Gastrocnemius medialis (tissue), 4 donors: Measurements from ENCODE around the gene VAC14. TPM values are rescaled to one million over a fixed set of nuclear protein-coding genes. Genes with fewer than 3 reads are reported as not detected.

Experiments
- ATAC-seq, 2 donors: fragments of 150-250 bp; one replicate each; pipeline ENCODE4 v1.9.1; 2016
- DNase-seq, 2 donors: peaks; one replicate each; pipeline ENCODE4 v3.0.0-alpha.2; 2019
- H3K27ac ChIP-seq, 4 donors: fragments of 200-600 bp; sonication (generic); 1 replicate in 1 of 4; 2 replicates in 3 of 4; pipeline ENCODE4 v1.5.1; 2016 to 2018; ENCODE audit warnings: mild to moderate bottlenecking in 2 of 4, moderate library complexity in 1 of 4
- H3K27me3 ChIP-seq, 3 donors: fragments of 200-600 bp; sonication (generic) in 2 of 3; 1 replicate in 1 of 3; 2 replicates in 2 of 3; pipeline versions ENCODE4 v1.5.1 to v1.6.0; 2016 to 2019; ENCODE audit warnings: mild to moderate bottlenecking in 1 of 3, moderate library complexity in 1 of 3
- H3K36me3 ChIP-seq, 2 donors: fragments of 200-600 bp; sonication (generic) in 1 of 2; one replicate each; pipeline ENCODE4 v1.5.1; 2017 to 2018
- H3K4me1 ChIP-seq, 2 donors: fragments of 200-600 bp; sonication (generic) in 1 of 2; one replicate each; pipeline ENCODE4 v1.5.1; 2016 to 2017; ENCODE audit warnings: mild to moderate bottlenecking in 2 of 2
- H3K4me3 ChIP-seq, 4 donors: fragments of 200-600 bp; sonication (generic) in 3 of 4; 1 replicate in 1 of 4; 2 replicates in 3 of 4; pipeline ENCODE4 v1.5.1; 2016 to 2019; ENCODE audit warnings: mild to moderate bottlenecking in 2 of 4
- H3K9me3 ChIP-seq, 3 donors: fragments of 200-600 bp; sonication (generic) in 2 of 3; 1 replicate in 1 of 3; 2 replicates in 2 of 3; pipeline ENCODE4 v1.5.1; 2016 to 2019
- CTCF ChIP-seq, 5 experiments: fragments of 450-650 bp in 3 of 5; fragments of 200-600 bp in 2 of 5; sonication (generic) in 2 of 5; IDR thresholded peaks in 4 of 5; conservative IDR thresholded peaks in 1 of 5; 1 replicate in 4 of 5; 2 replicates in 1 of 5; pipeline ENCODE4 v1.5.1; 2016 to 2019; ENCODE audit warnings: antibody characterized with exemption in 5 of 5, mild to moderate bottlenecking in 3 of 5, moderate library complexity in 3 of 5
- POLR2A ChIP-seq, 2 donors: fragments of 450-650 bp; IDR thresholded peaks; one replicate each; pipeline ENCODE4 v1.6.1; 2017; ENCODE audit warnings: antibody characterized with exemption in 2 of 2, mild to moderate bottlenecking in 2 of 2, moderate library complexity in 2 of 2
- in situ Hi-C, 4 donors: fragments of 200-750 bp; cut with MboI; loops; one replicate each; pipeline versions ENCODE4 v1.15.0 to v1.8.0; 2017; ENCODE audit warnings: low sequenced_read_pairs in 4 of 4
- intact Hi-C: fragments of 100-400 bp; cut with DNase I; formaldehyde crosslinking; loops from one replicate; pipeline ENCODE4 v1.15.1; 2023; ENCODE audit warnings: low total_unique reads
- total RNA-seq, 4 donors: library from RNA; depleted of rRNA; stranded (reverse); fragments of >200 nt; gene quantifications; one replicate each; pipeline versions ENCODE4 v1.1.0 to v1.2.3, GENCODE V29; 2016

The VAC14 gene
- total RNA-seq, 4 donors from 2014 or later = 19.8 to 30.9 (median 27.0) TPM

GRCh38 chr16:70751593-70751992, 49.4 kb downstream of the VAC14 start:
- Histone ChIP-seq H3K4me1 (peaks cover 64 to 73% of the 10 kb centered on the region in 2 donors), H3K36me3 (no peaks in the 10 kb centered on the region), H3K27me3 (no peaks in the 10 kb centered on the region), H3K4me3 (peak overlapping the region in 1 of 4 donors; percentile 19), H3K27ac (peak overlapping the region; percentile 81 to 88 (median 83)), H3K9me3 (no peaks in the 10 kb centered on the region)
- intact Hi-C loops = loop anchor here (2.0 kb wide), 1 partner anchor 19 kb away; no protein-coding TSS in a partner anchor
- TF ChIP-seq CTCF (IDR thresholded peaks at IDR 0.05 in 4 of 5, conservative IDR thresholded peaks at IDR 0.05 in 1 of 5) (no peak), POLR2A (IDR thresholded peaks at IDR 0.05) (no peak)
- DNase-seq (no peak), ATAC-seq (peak in 1 of 2 donors; percentile 1)
- in situ Hi-C loops = loop anchor here (25.0 kb wide), 1 partner anchor 214 kb away; no protein-coding TSS in a partner anchor

DNA sequence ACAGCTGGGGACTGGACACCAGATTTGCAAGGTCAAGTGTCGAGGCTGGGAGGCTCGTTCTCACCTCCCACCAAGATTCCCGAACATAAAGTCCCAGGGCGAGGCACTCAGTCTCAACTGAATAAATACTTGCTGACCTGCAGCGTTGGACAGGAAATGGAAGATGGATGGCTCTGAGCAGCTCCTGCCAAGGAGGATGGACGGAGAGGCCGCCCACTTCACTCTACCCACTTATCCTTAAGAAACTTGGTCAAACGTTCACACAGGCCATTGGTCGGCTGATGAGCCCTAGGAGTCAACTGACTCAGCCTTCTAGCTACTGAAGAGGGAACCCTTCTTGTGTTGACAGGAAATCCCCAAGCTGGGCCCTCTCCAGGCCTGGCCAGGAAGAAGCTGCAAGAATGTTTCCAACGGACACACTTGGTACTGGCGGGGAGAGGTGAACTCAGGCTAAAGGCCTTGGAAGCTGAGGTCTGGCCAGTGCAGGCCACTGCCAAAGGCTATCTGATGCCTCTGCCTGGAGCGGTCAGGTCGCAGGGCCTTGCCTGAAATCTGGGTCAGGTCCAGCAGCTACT, 50.0 kb downstream of the VAC14 start:
- DNase-seq (peak; percentile 94 to 99), ATAC-seq (peak; percentile 84 to 92)
- TF ChIP-seq POLR2A (IDR thresholded peaks at IDR 0.05) (no peak), CTCF (IDR thresholded peaks at IDR 0.05 in 4 of 5, conservative IDR thresholded peaks at IDR 0.05 in 1 of 5) (peak in 1 of 5 experiments; percentile 15)
- intact Hi-C loops = loop anchor here (2.0 kb wide), 1 partner anchor 20 kb away; no protein-coding TSS in a partner anchor
- Histone ChIP-seq H3K9me3 (no peaks in the 10 kb centered on the region), H3K36me3 (no peaks in the 10 kb centered on the region), H3K27me3 (no peaks in the 10 kb centered on the region), H3K4me1 (peaks cover 70 to 79% of the 10 kb centered on the region in 2 donors), H3K27ac (peak overlapping the region; percentile 81 to 88 (median 83)), H3K4me3 (peak overlapping the region in 2 of 4 donors; percentile 8 to 19)
- in situ Hi-C loops = loop anchor here (25.0 kb wide), 1 partner anchor 214 kb away; no protein-coding TSS in a partner anchor

DNA sequence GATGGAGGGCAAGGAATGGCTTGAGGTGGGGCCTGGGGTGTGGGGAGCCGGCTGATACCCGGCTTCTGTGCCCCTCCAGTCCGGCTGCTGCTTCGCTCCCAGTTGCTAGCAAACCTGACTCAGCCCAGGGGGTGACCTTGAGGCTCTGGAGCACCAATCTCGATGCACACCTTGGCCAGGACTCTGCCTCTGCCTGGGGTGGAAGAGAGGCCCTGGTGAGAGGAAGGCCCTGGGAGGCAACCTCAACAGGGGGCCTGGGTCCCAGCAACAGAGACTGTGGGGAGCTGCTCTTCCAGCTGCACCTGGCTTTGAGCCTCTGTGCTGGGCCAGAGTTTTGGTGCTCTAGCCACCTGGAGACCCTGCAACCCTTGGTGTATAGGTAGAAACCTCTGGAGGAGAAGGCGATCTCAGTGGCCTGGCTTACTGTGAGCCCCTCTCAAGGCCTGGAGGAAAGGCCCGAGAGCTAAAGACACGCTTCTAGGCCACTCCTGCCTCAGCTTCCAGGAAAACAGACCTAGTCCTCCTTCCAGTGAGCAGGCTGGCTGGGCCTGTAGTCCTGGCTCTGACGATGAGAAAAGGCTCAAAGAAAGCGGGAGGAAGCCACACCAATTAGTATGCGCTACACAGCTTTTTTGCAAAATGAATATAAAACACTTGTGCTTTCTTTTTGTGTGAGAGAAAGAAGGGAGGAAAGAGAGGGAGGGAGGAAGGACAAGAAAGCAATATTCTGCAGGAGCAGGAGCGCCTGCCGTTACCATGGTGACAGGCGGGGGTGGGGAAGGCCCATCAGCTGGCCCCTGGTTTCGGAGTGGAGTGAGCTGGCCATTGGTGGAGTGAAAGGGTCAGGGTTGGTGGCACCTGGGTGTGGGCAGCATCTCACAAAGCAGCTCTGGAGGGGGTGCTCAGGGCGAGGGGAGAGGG, 51.0 kb downstream of the VAC14 start:
- no peak for DNase-seq
- no peak for ATAC-seq
- Histone ChIP-seq H3K4me3 (peak overlapping the region in 1 of 4 donors; percentile 8), H3K27me3 (no peaks in the 10 kb centered on the region), H3K4me1 (peaks cover 77 to 86% of the 10 kb centered on the region in 2 donors), H3K9me3 (no peaks in the 10 kb centered on the region), H3K36me3 (no peaks in the 10 kb centered on the region), H3K27ac (peak overlapping the region; percentile 81 to 88 (median 83))
- intact Hi-C loops = loop anchor here (2.0 kb wide), 2 partner anchors 21 to 49 kb away; no protein-coding TSS in a partner anchor
- in situ Hi-C loops = loop anchor here (25.0 kb wide), 1 partner anchor 213 kb away; no protein-coding TSS in a partner anchor
- no peak for TF ChIP-seq CTCF (IDR thresholded peaks at IDR 0.05 in 4 of 5, conservative IDR thresholded peaks at IDR 0.05 in 1 of 5)
- TF ChIP-seq POLR2A (IDR thresholded peaks at IDR 0.05) = no peak

DNA sequence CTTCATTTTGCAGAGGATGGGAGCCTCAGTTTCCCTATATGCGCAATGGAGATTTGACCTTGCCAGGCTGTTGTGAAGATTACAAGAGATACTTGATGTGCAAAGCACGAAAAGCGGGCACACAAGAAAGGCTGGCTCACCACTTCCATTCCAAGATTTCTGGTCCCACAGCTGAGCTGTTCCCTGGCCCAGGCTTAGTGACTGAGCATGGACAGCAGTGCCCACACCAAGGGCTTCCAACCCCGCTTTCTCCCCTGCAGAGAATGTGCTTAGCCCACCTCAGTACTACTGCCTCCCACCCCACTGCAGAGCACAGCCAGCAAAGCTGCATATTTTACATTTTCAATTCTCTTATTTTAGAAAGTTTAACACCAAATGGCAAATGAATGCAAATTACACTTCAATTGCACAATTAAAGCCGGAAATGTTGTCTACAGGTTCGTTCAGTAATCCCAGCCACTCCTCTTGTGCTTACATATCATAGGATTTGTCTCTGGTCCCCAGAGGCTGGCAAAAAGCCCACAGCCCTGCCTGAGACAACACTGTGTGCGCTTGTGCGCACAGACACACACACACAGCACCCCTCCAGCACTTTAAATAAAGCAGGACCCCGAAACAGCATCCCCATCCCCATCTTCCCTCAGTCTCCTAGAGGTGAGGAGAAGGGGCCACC, 51.8 kb downstream of the VAC14 start:
- no peaks in the 10 kb centered on the region for H3K27me3 ChIP-seq
- no peaks in the 10 kb centered on the region for H3K36me3 ChIP-seq
- H3K4me3 ChIP-seq = no peak overlapping the region
- in situ Hi-C loops = no loop called here
- DNase-seq (no peak), ATAC-seq (no peak)
- H3K9me3 ChIP-seq = no peaks in the 10 kb centered on the region
- H3K27ac ChIP-seq = peak overlapping the region in 3 of 4 donors; percentile 81 to 88 (median 85)
- peaks cover 79 to 86% of the 10 kb centered on the region in 2 donors for H3K4me1 ChIP-seq
- no peak for TF ChIP-seq POLR2A (IDR thresholded peaks at IDR 0.05)
- TF ChIP-seq CTCF (IDR thresholded peaks at IDR 0.05 in 4 of 5, conservative IDR thresholded peaks at IDR 0.05 in 1 of 5) = no peak
- intact Hi-C loops = loop anchor here (2.0 kb wide), 1 partner anchor 50 kb away; no protein-coding TSS in a partner anchor
